ENCODE measurements around the gene ZNF521.

The ZNF521 gene

GRCh38 chr18:25223899-25224886 is 127.8 kb downstream of the ZNF521 start:
- DNase-seq: no peak

- DNase-seq: no peak
These were observed 128.8 kb downstream of the ZNF521 start for GRCh38 chr18:25223211-25223610.

- no peak for DNase-seq
These were observed 129.3 kb downstream of the ZNF521 start for GRCh38 chr18:25222648-25223047.

- DNase-seq: no peak
These were observed 141.3 kb downstream of the ZNF521 start for GRCh38 chr18:25210622-25211021.

- DNase-seq: no peak
These were observed 159.9 kb downstream of the ZNF521 start for GRCh38 chr18:25192065-25192464.

GRCh38 chr18:25190472-25190871 is 161.5 kb downstream of the ZNF521 start:
- no peak for DNase-seq

- no peak for DNase-seq
These were observed 162.4 kb downstream of the ZNF521 start for GRCh38 chr18:25189391-25190185.

DNA sequence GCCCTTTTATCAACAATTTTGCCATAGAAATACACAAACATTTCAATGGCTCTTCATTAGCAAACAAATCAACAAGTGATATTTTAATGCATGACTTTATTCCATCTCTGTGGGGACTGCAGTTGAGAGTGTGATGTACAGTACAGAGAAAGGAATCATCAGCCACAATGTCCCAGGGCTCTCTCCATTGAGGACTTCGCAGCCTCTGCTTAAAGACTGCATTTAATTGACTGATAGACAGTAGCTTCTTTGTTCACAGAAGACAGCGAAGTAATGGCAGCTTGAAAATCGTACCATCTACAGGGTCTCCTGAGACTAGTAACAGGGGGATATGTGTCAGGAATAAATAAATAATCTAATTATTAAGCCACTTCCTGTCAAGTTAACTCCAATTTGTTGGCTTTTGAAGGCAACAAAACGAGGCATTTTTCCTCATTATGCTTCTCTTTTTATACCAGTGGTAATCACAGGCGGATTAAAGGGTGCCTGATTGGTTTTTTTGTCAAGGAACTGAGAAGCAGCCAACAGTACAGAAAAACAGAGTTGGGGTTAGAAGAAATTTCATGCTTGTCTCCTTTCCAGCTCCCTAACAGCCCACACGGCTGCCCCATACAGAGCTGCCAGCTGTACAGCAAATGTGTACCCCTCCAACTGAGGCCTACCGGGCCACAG is 164.3 kb downstream of the ZNF521 start:
- DNase-seq: no peak

- no peak for DNase-seq
These were observed 165.1 kb downstream of the ZNF521 start for GRCh38 chr18:25186871-25187270.

- no peak for DNase-seq
These were observed 170.0 kb downstream of the ZNF521 start for GRCh38 chr18:25181993-25182392.

- no peak for DNase-seq
These were observed 170.4 kb downstream of the ZNF521 start for GRCh38 chr18:25181581-25181980.

DNA sequence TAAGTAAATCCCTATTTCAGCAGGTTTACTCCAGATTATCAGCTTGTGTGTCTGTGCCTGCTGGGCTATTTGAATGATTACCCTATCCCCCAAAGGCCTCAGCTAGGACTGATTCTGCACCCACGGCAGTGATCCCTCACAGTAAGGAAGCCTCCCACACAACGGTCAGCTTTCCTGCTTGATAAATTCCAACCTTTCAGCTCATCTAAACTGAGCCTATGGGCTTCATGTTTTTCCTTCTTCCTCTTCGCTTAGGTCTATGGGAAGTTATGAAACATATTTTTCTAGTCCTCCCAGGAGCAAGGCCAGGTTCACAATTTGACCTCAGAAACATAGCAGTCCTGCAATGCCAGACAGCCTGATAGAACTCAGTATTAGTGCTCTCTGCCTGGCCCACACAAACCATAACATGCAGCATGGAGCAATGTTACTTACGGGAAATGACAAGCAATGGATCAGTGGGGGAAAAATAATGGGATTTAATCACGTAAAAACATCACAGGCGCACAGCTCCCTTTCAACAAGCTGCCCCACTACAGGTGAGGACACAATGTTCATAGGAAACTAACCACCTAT is 170.9 kb downstream of the ZNF521 start:
- DNase-seq: no peak

- DNase-seq: no peak
These were observed 174.3 kb downstream of the ZNF521 start for GRCh38 chr18:25177631-25178030.

DNA sequence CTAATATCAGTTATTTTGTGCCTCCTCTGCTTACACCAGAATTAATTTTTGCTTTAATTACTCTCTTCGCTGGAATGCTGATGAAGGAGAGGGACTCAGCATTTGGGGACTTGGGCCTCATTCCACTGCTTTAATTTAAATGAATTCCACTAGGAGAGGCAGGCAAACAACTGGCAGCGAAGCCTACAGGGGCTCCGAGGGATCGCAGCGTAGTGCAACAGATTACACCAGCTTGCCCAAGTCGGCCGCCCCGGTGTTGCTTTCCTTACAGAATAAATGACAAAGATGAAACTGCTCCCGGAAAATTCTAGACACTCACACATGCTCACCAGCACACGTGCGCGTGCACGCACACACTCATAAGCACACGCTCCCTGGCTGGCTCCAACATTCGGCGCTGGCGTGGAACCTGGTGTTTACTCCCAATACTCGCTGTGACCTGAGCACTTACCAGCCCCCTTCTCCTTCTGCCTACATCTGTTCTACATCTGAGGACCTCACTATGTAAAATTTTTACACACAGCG is 175.4 kb downstream of the ZNF521 start:
- DNase-seq: no peak

- no peak for DNase-seq
These were observed 176.1 kb downstream of the ZNF521 start for GRCh38 chr18:25175558-25176517.

DNA sequence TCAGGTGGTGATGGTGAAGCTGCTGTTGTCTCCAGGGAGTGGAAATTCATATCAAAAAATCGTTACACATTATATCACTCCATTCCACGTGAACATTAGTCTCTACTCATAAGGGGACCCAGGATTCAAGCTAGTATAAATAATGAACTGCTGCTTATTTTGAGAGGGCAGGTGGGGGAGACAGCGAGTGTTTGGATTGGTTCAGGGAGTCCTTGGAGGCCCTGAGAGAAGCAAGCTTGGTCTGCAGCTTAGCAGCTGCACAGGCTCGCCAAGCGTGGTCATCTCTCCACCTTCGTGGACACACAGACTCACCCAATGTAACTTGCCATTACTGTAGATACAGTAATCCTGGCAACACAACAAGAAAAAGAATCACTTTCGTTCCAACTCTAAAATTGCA is 177.6 kb downstream of the ZNF521 start:
- no peak for DNase-seq

DNA sequence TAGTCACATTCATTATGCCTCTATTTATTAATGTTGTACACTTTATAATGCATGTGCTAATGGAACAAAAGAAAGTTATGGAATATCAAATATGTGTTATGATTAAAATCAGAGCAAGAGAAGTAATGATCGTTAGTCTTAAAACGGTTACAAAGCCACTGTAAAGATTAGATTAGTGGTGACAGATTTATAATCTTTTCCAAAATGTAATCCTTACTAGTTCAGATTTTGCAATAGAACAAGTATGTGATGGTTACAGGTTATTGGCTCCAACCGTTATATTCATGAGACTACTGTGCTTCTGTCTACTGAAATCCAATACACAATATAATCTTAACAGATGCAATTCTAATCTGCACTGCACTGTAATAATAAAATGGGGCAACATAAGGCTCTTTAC is 180.6 kb downstream of the ZNF521 start:
- no peak for DNase-seq

DNA sequence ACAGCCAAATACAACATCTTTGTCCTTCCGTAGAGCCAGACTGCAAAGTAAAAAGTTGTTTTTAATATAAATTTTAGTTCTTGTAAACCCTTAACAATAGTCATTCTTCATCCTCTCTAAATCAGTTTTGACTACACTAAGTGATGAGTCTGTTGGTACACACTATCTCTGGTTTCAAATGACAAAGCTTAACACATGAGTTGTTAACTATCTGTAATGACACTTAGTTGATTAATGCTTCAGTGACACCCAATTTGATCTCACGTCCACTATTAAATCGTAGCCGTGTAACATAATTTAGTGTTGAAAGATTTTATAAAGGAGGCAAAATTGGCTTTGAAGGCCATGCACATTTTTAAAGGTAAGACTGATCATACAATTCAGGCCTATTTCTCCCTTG is 181.6 kb downstream of the ZNF521 start:
- no peak for DNase-seq

DNA sequence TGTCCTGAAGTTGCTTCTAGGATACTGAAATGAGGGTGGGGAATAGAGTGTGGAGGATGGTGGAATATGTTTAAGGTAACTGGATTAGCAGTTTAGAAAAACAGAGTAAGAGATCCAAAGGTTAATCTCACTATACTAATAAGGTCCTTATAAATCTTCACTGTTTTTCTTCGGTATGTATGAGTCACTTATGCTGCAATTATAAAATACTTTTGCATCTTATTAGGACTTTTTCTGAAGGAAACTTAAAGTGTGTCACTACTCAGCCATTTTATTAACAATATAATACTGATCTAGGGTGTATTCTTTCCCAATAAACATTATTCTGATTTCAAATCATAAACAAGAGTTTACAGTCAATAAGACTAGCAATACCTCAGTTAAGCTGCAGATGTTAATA is 182.3 kb downstream of the ZNF521 start:
- peak; percentile 47 for DNase-seq

DNA sequence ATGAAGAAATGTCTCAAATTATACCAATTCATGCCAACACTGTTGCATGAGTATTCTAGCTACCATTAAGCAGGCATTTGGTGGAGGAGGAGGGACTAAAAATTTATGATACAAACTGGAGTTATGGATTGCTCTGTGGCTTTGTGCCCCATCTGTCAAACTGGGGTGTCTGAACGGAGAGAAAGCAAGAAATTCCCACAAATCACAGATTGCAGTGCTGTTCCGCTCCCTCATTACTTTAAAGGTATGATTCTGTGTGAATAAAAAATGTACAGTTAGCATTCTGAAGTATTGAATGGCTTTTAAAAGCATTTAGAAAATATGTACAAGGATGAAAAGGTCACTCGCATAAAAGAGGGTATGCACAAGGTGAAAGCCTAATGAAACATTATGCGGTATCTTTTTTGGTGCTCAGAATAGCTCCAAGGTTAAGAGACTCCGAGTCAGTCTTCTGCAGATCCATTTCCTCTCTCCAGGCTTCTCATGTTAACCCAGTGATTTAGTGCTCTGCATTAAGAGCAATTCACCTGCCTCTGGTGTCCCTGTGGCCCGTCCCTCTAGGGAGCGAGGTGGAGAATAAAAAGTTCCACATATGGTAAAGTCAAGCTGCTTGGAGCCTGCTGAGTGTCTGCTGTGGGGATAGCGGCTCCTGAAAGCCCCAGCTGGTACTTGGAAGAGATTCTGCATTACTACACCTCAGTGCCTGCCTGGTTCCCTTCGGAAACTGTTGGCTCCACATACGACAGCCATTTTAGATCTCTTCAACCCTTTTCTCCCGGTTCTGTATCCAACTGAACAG is 184.2 kb downstream of the ZNF521 start:
- no peak for DNase-seq

Measured in fibroblast of skin of abdomen (primary cell).